Measurements from ENCODE around the gene CD300E. TPM values are rescaled to one million over a fixed set of nuclear protein-coding genes. Genes with fewer than 3 reads are reported as not detected.

Gene CD300E, protein sequence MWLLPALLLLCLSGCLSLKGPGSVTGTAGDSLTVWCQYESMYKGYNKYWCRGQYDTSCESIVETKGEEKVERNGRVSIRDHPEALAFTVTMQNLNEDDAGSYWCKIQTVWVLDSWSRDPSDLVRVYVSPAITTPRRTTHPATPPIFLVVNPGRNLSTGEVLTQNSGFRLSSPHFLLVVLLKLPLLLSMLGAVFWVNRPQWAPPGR
- total RNA-seq, result 1 to 10 TPM in 1 of 2 donors, under 1 TPM in 1; 0.65 to 1.4 TPM
- long read RNA-seq, result 0 reads

DNA sequence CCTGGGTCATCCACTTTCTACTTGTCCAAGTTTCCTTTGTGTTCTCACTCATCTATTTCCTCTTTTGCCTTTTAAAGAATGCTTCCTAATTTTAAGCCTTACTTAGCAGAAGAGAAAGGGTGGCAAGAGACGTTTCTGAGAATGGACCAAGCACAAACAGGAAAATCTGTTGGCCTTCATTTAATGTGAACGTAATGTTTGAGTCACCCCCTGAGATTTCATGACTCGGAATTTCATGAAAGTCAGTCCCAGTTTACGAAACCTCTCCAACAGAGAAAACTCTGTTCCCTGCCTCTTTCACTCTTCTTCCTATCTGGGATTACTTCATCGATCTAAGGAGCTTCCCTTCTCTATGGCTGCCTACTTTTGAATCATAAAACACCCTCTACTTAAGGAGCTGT, at the start of gene CD300E:
TSS of gene CD300E (minus strand) at position 46 of the 401 bp plus-strand sequence. CDS start 117 bp downstream, outside the sequence.
- intact Hi-C loops (cut with DNase I), result no loop called here
- peak; percentile 26 to 30 for ATAC-seq
- DNase-seq, result no peak

DNA sequence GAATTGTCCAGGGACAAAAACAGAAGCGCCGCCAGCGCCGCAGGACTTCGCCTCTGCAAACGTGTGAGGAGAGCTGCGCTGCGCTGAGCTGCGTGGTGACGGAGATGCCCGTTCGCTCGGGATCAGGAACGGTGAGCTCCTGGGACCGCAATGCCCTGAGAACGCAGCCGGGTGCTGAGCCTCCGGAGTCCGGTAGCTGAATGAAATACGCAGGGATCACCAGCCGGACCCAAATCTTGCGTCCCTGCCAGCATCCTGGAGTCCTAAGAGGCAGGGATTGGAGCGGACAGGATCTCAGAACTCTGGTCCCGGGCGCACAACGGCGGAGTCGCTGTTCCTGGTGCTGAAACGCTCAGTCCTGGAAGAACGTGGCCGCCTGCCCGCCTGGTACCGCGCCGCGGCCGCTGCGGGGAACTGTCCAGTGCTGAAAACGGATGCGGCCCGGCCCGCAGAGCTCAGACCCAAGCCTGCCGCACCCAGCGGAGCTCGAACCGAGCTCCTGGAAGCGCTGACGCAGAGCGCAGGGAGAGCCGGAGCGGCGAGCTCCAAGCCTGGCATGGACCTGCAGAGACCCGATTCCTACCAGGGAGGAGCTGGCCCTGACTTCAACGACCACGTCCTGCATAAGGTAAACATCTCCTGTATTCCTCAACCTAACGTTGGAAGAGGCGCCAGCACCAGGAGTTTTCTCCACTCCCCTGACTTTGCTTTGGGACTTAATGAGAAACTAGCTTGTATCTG, 47.7 kb upstream of the CD300E start:
- intact Hi-C loops (cut with DNase I), result no loop called here
- DNase-seq (peak; percentile 89), ATAC-seq (peak; percentile 95 to 97)

DNA sequence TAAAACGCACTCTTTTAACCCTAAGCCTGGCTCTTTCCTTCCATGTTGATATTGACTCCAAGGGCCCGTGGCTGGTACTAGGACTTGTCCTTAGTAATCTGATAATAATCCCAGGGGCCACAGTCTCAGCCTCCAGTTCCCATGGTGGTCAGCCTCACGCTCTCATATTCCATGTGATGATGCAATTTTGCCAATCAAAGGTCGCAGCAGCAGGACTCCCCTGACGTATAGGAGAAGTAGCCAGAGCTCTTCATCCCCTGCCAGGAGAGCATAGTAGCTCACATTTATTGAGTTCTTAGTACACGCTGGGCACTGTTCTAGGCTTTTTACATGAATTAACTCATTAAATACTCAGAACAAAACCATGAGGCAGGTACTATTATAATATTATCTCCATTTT, 46.8 kb upstream of the CD300E start:
- no peak for DNase-seq
- intact Hi-C loops (cut with DNase I), result no loop called here
- no peak for ATAC-seq

DNA sequence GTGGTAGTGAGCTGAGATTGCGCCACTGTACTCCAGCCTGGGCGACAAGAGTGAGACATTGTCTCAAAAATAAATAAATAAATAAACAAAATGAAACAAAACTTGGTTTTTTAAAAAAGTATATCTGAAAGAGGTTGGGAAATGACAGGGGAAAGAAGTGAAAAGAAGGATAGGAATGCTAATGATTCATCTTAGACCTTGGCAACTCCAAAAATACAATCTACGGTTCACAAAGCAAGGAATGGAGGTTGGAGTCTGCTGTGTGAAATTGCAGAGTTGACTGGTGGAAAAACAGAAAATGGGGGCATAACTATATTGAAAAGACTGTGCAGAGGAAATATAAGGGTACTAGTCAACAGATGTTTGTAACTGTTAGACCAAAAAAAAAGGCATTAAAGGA, 40.0 kb upstream of the CD300E start:
- ATAC-seq (peak in 1 of 2 donors; percentile 57), DNase-seq (no peak)
- intact Hi-C loops (cut with DNase I), result no loop called here

DNA sequence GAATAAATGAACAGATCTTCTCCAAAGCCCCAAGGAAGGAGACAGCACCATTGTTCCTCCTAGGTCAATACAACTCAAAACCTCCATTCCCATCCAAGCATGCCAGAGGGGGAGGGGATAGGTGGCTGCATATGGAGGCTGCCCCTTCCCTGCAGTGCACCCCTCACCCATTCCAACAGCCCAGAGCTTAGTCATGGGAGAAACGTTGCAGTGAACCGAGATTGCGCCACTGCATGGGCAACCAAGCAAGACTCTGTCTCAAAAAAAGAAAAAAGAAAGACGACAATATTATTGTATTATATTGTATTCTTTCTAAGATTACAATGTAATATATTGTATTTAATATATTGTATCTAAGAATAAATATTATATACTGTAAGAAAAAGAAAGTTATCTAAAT, 36.4 kb upstream of the CD300E start:
- DNase-seq (no peak), ATAC-seq (no peak)
- intact Hi-C loops (cut with DNase I), result loop anchor here in 1 of 2 donors (5.0 to 10.0 kb wide), 2 partner anchors 77 to 205 kb away; partner anchors contain the start of gene RAB37

DNA sequence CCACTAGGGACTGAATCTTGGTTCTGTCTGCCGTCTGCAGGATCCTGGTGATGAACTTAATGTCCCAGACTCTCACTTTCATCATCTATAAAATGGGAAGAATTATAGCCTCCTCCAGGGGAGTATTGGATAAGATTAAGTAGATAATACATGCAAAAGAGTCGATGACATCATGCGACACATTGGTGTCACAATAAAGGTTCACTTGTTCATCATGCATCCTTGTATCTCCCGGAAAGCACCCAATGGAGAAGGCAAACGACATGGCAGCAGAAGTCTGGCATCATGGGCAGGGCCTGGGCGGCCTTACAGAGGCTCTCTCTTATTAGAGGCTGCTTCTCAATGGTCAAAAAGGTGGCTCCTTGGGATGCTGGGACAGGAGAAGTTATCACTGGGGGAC, 35.1 kb upstream of the CD300E start:
- intact Hi-C loops (cut with DNase I), result loop anchor here in 1 of 2 donors (5.0 to 10.0 kb wide), 2 partner anchors 79 to 206 kb away; partner anchors contain the start of gene RAB37
- no peak for DNase-seq

DNA sequence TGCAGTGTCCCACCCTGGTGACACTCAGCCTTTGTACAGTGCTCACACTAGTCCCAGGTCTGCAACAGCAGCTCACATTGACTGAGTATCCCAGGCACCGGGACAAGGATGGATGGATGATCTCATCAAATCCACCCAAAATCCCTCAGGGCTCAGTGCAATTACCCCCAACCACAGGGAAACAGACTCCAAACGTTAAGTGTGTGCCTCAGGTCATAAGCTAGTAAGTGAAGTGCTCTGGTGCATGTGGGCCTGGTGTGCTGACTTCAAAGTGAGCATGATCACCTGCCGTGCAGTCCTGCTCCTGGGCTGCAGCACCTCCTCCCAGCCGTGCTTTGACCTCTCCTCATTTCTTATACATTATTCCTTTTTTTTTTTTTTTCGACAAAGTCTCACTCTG, 31.2 kb upstream of the CD300E start:
- ATAC-seq (no peak), DNase-seq (no peak)
- intact Hi-C loops (cut with DNase I), result loop anchor here in 1 of 2 donors (5.0 to 10.0 kb wide), 2 partner anchors 83 to 210 kb away; partner anchors contain the start of gene RAB37

More for the DNA sequence above, 35.1 kb upstream of the CD300E start:
- no peak for ATAC-seq

DNA sequence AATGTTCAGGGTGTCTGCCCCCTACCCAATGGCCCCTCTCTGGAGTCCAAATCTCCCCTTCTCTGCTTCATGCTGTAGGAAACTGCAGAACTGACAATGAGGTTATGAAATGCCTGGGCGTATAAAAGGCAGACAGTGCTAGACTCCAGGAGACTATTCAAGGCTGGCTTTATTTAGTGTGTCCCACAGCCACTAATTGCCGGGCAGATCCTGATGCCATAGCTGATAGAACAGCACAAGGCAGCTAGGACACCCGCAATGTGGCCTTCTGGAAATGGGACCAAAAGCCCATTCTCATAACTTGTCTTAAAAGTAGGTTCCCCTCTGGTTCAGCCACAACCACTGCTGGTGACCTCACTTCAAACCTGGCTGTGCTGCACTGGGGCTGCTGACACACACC, 28.5 kb upstream of the CD300E start:
- intact Hi-C loops (cut with DNase I), result loop anchor here in 1 of 2 donors (10.0 kb wide), 1 partner anchor 213 kb away; no protein-coding TSS in a partner anchor
- no peak for DNase-seq
- no peak for ATAC-seq

DNA sequence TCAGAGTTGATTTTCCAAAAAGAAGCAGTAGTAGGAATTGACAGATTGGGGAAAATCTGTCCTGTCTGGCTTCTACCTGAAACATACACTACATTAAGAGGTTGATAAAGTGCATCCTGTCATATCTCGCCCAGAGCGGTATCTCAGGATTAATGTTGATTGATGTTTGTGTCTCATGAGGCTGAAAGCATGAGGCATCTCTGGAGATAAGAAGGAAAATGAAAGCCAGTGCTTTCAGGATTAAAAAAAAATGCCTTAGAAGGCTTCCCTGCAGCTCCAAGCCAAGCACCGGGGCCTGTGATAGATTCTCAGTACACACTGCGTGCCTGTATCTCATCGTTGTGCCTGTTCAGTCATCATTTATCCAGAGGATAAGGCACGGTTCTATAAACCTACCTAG, 26.4 kb upstream of the CD300E start:
- DNase-seq (no peak), ATAC-seq (no peak)
- intact Hi-C loops (cut with DNase I), result loop anchor here in 1 of 2 donors (10.0 kb wide), 1 partner anchor 215 kb away; no protein-coding TSS in a partner anchor

DNA sequence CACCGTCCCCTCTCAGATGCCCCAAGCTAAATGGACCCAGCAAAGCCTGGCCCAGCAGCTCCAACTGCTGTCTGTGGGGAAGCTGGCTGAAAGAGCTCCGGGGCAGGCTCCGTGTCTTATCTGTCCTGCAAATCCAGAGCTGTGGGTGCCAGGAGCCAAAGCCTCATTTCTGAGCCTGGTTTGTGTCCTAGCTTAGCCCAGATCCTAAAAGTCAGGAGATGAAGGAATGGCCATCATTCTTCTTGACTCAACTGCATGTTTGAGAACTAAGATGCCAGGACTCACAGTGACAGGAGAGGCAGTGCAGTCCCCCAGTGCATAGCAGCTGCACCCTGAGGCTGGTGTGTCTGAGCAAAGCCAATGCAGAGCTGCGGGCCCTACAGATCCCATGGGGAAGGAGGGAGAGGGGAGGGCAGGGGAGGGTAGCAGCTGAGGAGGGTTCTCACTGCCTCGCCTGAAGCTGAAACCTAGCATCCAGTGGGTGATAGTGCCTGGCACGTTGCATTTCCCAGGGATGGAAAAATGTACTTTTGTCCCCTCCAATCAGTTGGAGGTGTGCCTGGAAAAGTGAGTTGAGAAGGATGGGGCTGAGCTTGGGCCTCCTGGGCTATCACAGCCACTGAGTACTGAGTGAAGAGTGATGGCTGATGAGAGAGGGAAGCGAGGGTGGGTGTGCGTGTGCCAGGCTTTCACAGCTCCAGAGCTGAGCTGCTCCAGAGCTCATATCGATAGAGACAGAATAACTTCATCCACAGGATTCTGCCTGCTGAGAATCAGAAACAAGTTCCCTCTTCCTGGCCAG, 24.5 kb upstream of the CD300E start:
- intact Hi-C loops (cut with DNase I), result no loop called here
- ATAC-seq, result peak; percentile 57 to 92

DNA sequence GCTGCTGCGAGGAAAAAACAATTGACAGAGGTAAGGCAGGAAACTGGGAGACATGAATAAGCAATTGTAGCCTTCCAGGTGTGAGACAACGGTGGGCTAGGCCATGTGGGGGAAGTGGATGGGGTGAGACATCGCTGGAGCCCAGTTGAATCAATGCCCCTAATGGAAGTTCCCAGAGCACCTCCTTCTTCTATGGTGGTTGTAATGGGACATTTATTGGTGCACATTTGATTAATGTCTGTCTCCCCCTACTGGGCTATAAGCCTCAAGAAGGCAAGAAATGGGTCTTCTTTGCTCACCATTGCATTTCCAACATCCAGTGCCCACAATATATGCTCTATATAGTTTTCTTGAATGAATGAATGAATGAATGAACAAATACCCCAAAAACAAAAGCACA, 22.7 kb upstream of the CD300E start:
- ATAC-seq (no peak), DNase-seq (no peak)
- intact Hi-C loops (cut with DNase I), result no loop called here

More for the DNA sequence above, 24.5 kb upstream of the CD300E start:
- no peak for DNase-seq

DNA sequence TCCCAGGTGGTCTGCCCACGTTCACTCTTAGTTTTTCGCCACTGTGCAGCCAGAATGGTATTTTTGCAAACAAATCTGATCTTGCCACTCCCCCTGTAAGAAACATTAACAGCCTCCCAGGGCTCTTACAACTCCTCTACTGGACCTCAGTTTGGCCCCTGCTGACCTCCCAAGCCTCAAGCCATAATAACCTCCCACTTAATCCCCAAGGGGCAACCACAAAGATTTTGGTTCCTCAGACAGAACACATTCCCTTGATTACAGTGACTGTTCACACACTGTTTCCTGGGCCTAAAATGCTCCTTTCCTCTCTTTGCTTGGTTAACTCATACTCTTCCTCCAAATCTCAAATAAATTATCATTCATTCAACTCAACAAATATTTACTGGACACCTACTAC, 21.5 kb upstream of the CD300E start:
- DNase-seq (no peak), ATAC-seq (no peak)
- intact Hi-C loops (cut with DNase I), result no loop called here

DNA sequence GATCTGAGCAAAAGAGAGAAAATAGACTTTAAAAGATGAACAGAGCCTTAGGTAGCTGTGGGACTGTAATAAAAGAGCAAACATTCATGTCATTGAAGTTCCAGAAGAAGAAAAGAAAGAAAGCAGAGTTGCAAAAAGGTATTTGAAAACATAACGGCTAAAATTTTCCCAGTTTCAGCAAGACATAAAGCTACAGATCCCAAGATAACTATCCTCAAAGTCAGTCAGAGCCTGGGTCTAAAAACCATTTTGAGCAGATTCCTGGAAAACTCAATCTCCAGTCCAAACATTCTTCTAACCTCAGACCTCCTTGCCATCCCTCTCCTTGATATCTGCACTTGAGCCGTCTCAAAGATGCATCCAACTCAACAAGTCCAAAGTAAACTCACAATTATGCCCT, 20.9 kb upstream of the CD300E start:
- ATAC-seq (no peak), DNase-seq (no peak)
- intact Hi-C loops (cut with DNase I), result no loop called here

DNA sequence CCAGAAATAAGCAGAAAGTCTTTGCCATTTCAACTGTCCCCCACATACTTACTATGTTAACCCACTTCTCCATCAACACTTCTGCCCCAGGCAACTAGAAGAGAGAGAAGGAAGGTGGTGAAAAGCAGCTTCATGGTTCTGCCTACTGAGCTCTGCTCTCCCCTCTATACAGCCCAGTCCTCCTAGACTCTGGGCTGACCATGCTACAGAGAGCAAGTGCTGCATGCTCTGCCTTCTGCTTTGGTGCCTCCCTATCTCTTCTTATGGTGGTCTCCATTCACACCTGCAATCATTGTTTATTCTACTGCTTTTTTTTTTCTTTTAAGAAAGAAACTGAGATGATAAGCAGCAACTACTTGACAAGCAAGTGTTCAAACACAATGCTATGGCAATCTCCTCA, 20.3 kb upstream of the CD300E start:
- ATAC-seq, result no peak

DNA sequence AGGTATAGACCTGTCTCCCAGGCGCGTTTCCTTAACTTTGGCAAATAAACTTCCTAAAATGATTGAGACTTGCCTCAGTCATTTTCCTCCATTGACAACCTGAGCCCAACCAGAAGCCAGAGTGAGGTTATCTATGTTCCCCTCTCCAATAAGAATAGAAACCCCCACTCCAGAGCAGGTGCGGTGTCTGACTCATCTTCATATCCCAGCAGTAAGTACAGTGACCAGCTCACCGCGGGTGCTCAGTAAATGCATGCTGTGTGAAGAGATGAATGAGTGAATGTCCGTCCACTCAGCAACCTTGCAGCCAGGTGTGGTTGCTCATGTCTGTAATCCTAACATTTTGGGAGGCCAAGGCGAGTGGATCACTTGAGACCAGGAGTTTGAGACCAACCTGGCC, 19.5 kb upstream of the CD300E start:
- intact Hi-C loops (cut with DNase I), result no loop called here
- ATAC-seq (no peak), DNase-seq (no peak)

More for the DNA sequence above, 20.3 kb upstream of the CD300E start:
- intact Hi-C loops (cut with DNase I), result no loop called here
- DNase-seq, result no peak

DNA sequence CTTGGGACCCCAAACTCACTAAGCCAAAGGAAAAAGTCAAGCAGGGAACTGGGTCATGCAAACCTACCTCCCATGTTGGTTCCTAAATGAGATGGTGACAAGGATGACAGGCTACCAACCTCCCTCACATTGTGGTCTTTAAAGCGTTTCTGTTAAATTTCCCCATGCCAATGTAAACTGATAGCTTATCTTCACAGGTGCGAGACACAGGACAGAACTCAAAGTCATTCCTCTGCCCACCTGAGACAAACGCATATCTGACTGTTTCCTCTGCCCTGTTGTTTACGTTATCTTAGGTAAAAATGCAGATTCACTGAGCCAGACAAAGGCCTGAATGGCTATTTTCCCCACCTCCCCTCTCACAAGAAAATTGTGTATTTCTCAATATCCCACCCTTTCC, 19.0 kb upstream of the CD300E start:
- no peak for ATAC-seq
- DNase-seq, result no peak
- intact Hi-C loops (cut with DNase I), result no loop called here

DNA sequence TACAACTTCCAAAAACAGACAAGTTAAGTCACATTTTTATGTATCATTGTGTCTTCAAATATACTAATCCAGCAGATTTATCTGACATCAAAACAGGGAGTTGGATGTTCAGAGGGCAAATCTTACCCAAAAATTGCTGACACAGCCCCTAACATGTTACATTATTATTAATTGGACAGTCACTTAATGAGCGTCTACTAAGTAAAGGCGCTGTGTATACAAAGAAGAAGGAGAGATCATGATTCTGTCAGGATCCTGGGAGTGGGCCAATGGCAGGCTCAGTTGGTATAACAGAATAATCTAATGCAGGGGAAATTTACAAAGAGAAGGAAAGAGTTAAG, 18.4 kb upstream of the CD300E start:
- intact Hi-C loops (cut with DNase I), result no loop called here
- DNase-seq (no peak), ATAC-seq (no peak)

DNA sequence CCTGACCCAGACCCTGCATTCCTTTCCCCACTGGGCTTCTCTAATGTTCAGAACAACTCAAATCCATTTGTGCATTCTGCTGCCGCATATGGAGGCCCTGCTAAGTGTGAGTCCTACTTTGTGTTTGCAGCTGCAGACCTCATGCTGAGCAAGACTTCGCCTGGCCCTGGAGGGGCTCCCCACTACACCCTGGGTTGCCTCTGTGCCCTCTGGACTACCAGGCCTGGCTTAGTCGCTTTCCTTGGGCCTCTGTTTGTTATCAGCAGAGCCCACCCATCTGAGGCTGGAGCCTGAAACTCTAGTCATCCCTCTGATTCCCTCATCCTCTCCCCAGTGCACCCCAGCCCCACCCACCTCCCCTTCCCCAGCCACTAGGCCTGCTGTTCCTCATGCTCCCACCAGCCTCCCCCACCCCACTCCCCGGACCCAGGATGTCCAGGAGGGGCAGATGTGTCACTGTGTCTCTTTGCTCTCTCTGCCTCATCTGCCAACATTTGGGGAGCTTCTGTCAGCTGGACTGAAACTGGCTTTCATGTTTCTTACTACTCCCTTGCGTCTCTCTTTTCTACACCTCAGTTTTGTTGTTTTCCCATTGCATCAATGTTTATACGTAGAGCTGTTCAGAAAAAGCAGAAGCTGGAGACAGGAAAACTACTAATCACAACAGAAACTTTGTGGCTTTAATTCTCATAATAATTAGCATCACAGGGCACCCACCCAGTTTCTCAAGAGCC, 17.9 kb upstream of the CD300E start:
- intact Hi-C loops (cut with DNase I), result no loop called here

DNA sequence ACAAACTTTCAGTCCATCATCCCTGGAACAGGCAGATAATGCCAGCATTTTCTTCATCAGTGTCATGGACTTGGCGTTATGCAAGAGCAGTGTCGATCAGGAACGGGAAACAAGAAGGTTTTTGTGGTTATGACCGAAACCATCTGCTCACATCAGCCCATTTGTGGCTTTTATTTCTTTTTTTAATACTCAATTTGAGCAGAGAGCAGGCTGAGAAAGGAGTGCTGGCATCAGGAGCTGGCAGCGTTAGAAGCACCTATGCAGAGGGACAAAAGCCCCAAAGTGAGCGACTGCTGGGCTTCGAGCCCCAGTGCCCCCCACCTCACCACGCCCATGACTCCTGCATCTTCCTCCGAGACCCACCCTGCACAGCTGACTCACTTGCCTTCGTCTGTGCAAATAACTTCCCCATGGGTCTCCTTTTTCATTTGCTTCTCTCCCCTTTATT, 16.2 kb upstream of the CD300E start:
- intact Hi-C loops (cut with DNase I), result no loop called here
- DNase-seq (no peak), ATAC-seq (peak in 1 of 2 donors; percentile 57)

More for the DNA sequence above, 17.9 kb upstream of the CD300E start:
- no peak for DNase-seq
- no peak for ATAC-seq

Data from left cardiac atrium (tissue), 4 donors.